Left renal pelvis (tissue), 4 donors: Measurements from ENCODE around the gene NOTO. TPM values are rescaled to one million over a fixed set of nuclear protein-coding genes. Genes with fewer than 3 reads are reported as not detected.
"Not testable (repeated sequence)": the region's sequence is repeated elsewhere in the genome, so short reads cannot be mapped to it uniquely, and the experiment has no call there.

ENCODE experiments used
- DNase-seq, 4 donors: peaks; one replicate each; pipeline ENCODE4 v3.0.0-alpha.2; 2013; ENCODE audit warnings: low read depth in 4 of 4, low spot score in 3 of 4
- polyA plus RNA-seq, 4 donors: library from polyadenylated mRNA; unstranded; fragments of 120-200 nt; gene quantifications; one replicate each; pipeline ENCODE4 v1.2.1, GENCODE V29; 2013; ENCODE audit not compliant: insufficient read length in 4 of 4

Gene NOTO
- under 1 TPM in 3 of 4 donors, not detected in 1; 0.04 to 0.14 (median 0.10) TPM for polyA plus RNA-seq

DNA sequence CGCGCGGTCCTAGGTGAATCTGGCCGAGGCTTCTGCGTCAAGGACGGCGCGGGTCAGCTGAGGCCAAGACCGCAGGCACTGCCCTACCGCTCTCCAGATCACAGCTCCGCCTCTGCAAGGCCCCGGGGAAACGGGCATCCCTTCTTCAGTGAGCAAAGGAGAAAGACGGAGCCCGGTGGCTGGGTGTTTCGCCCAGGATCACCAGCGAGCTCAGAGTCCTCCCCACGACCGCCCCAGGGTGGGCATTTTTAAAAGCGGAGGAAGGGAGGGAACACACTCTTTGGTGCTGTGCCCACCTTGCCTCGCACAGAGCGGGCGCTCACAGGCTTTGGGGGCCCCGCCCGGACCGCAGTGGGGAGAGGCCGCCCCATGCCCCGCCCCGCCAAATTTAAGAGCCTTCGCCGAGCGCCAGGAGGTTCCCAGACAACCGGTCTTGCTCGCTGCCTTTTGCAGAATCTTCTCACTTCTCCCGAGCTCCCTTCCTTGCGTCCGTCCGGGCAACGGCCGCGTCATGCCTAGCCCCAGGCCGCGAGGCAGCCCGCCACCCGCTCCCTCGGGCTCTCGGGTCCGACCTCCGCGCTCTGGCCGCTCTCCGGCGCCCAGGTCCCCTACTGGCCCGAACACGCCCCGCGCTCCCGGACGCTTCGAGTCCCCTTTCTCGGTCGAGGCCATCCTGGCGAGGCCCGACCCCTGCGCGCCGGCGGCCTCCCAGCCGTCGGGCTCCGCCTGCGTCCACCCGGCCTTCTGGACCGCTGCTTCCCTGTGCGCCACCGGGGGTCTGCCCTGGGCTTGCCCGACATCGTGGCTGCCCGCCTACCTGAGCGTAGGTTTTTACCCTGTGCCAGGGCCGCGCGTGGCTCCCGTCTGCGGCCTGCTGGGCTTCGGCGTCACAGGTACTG lies at the start of gene NOTO:
Gene NOTO (plus strand): TSS at position 419 of the 899 bp plus-strand sequence. CDS start 93 bp downstream, at position 512.
- no peak for DNase-seq

- no peak for DNase-seq
Measured at GRCh38 chr2:73156539-73157124, 45.7 kb upstream of the NOTO start.

- no peak for DNase-seq
Measured at GRCh38 chr2:73162856-73163391, 39.5 kb upstream of the NOTO start.

GRCh38 chr2:73163483-73164367 lies 38.6 kb upstream of the NOTO start:
- DNase-seq = no peak

DNA sequence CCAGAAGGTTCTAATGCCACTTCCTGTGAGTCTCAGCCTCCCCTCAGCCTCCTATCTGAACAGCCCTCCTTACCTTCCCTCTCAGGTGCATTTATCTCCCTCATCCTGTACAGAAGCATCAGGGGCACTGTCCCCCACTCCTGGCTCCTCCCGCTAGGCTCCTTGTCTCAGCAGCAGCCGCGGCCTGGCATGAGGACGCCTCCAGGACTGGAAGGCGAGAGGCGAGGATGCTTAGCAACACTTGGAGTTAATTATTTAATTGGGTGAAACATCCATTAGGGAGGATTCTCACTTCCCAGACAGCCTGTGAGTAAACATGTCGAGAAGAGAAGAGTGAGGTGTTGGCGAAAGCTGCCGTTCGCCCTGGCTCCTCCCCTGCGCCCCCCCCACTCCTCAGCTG lies 36.4 kb upstream of the NOTO start:
- not testable (repeated sequence) for DNase-seq

- not testable (repeated sequence) for DNase-seq
Measured at GRCh38 chr2:73166813-73167212, 35.6 kb upstream of the NOTO start.

- DNase-seq = not testable (repeated sequence)
Measured at GRCh38 chr2:73168348-73168747, 34.0 kb upstream of the NOTO start.

GRCh38 chr2:73170341-73170740 lies 32.0 kb upstream of the NOTO start:
- DNase-seq = not testable (repeated sequence)

DNA sequence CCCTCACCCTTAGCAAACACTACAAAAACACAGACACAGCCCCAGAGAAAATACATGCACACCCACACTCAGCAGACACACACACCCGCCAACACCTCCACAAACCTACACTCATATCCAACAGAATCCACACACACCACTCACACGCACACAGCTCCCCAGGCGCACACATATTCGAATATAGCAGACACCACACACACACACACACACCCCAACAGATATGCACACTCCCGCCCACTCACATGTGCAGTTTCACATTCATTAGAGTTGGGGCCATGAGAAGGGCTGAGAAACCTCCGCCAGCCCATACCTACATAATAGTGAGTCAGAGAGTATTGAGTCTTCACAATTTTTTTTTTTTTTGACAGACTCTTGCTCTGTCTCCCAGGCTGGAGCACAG lies 29.4 kb upstream of the NOTO start:
- no peak for DNase-seq

DNA sequence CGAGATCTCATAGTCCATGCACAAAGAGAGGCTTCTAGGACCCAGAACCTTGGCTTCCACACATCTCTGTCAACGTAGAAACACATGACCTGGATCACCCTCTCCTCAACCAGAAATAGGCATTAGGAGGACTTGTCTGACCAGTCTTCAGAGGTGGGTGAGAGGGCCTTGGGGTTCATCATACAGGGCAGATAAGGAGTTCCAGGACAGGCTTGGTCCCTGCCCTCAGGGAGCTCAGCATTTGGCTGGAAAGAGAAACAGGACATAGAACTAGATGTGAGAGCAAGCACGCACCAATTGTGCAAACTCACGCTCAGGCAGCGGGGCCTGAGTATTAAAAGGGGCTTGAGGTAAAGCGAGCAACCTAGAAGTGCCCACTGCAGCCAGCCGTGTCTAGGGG lies 28.6 kb upstream of the NOTO start:
- no peak for DNase-seq

- no peak for DNase-seq
Measured at GRCh38 chr2:73174244-73174643, 28.1 kb upstream of the NOTO start.

DNA sequence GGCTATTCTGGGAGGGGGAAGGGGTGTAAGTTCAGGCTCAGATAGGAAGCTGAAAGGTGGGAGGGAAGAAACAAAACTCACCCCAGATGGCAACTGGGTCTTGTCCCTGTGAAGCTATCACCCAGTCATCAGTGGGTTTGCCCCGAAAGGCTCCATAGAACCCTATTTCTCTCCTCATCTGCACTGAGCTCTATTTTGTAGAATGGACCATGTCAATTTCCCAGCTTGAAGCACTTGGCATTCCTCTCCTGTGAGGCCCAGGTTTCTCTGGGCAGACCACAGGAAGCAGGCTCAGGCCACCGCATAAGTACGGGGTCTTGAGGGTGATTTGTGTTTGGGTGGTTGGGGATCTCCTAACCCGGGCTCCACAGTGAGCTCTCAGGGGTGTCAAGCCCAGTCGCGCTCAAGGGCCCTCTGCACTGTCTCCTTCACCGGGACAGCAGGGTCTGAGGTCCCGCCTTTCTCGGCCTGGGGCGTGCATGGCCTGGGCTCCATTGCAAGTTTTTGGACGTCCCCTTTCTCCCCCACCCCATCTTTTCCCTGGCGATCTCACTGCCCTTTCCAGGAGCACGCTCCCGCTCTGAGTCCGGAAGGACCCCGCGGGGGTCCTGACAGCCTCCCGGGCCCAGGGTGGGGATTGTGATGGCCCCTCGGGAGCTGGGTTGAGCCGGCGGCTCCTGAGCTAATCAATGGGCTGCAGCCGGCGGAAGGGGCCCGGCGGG lies 27.3 kb upstream of the NOTO start:
- DNase-seq = no peak

- peak in 1 of 4 donors; percentile 50 for DNase-seq
Measured at GRCh38 chr2:73175663-73176204, 26.6 kb upstream of the NOTO start.

DNA sequence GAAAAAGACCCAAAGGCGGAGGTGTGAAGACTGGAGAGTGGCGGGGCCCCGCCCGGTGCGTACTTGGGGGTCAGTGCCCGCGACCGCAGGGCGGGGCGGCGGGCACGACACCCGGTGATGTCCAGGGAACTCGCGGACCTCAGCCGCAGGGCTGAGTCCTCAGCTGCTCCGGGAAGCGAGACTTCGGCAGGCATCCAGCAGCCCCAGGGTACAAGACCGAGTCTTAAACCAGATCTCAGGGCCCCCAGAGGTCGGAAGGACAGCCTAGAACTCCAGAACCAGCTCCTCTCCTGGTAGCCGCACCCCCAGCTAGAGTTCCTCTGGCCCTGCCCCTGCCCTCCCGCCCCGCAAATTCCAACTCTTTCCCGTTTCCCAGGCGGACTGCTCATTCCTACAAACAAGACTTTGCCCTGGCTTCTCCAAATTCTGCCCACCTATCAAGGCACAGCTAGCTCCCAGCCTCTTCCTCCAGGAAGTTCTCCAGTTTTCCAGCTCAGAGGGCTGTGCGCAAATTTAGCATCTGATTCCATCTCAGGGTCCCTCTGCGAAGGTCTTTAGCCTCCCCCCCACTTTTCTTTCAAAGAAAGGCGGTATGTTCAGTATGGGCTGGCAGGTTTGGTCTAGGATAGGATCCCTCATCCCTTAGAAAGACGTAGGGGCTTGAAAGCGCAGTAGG lies 26.0 kb upstream of the NOTO start:
- DNase-seq = no peak

- peak in 3 of 4 donors; percentile 69 to 74 (median 73) for DNase-seq
Measured at GRCh38 chr2:73176881-73177644, 25.3 kb upstream of the NOTO start.

DNA sequence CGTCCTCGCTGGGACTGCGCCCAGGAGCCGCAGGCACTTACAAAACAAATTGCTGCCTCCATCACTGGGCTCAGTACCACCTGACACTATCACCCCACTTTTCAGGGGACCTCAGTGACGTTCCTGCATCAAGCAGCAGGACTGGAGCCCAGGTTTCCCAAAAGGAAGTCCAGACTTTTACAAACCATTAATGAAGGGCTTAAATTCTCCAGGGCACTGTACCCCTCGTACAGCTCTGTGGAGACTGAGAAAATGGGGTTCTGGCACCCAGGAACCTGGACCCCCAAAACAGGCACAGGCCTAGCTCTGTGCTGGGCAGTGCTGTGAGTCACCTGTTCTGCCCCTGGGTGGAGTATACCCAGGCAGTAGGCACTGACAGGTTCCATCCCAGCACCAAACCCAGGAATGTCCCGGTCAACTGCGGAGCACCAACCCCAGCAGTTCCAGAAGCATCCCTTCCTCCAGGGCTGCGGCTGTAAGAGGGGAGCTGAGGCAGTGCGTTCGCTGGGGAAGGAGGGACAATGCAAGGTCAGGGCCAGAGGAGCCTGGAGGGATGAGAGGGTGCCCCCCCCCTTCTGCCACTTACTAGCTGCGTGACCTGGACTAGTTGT lies 24.6 kb upstream of the NOTO start:
- DNase-seq = no peak

DNA sequence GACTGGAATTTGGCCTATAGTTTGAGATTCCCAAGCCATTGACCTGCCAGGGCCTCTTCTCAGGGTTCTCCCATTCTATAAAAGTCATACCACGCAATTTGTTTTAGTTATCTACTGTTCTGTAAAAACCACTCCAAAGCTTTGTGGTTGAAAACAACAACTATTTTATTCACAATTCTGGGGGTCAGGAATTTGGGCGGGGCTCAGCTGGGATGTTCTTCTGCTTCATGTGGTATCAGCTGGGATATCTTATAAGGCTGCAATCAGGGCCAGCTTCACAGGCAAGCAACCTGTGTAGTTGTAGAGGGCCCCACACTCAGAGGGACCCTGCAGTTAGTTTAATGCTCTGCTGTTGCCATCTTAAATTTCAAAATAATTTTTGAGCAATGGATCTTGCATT lies 16.4 kb upstream of the NOTO start:
- no peak for DNase-seq

GRCh38 chr2:73187549-73187948 lies 14.8 kb upstream of the NOTO start:
- DNase-seq = no peak
